Caco-2 (cell line): ENCODE measurements around the gene F3. TPM values are rescaled to one million over a fixed set of nuclear protein-coding genes. Genes with fewer than 3 reads are reported as not detected.

Experiments
- BruUV-seq: library from RNA; stranded (reverse); fragments of 400-500 nt; replicated peaks from 2 replicates; lab custom pipeline; 2021; lab: Mats Ljungman, UMichigan
- CTCF ChIA-PET: fragments of 300-600 bp; sonication (Branson Sonifier 250); formaldehyde crosslinking; loops from one replicate; lab custom pipeline; 2022; ENCODE audit warnings: antibody characterized with exemption; lab: Charles Lee
- POLR2A ChIA-PET: fragments of 300-600 bp; sonication (Branson Sonifier 250); formaldehyde crosslinking; loops from one replicate; lab custom pipeline; 2022; ENCODE audit warnings: antibody characterized with exemption; lab: Charles Lee
- DNase-seq, 2 experiments: peaks; one replicate each; pipeline versions ENCODE4 v3.0.0 to v3.0.0-alpha.2; 2020 to 2022
- H3K27me3 ChIP-seq: replicated peaks from 2 replicates; pipeline ENCODE4 v1.6.0; 2011; ENCODE audit warnings: low read length; ENCODE audit not compliant: control insufficient read depth, insufficient read depth
- H3K36me3 ChIP-seq: 2 replicates; pipeline ENCODE4 v1.5.1; 2011; ENCODE audit warnings: low read length; ENCODE audit not compliant: control insufficient read depth, insufficient read depth
- H3K4me1 ChIP-seq: fragments of 250-450 bp; sonication (Bioruptor Pico); 2 replicates; pipeline ENCODE4 v1.5.1; 2020; ENCODE audit warnings: mild to moderate bottlenecking
- H3K4me3 ChIP-seq: 2 replicates; pipeline ENCODE4 v1.5.1; 2011; ENCODE audit warnings: low read depth, mild to moderate bottlenecking, control low read depth, low read length
- H3K9me3 ChIP-seq: fragments of 250-450 bp; sonication (Bioruptor Pico); 2 replicates; pipeline ENCODE4 v1.5.1; 2020; ENCODE audit warnings: mild to moderate bottlenecking, moderate library complexity
- H3K27ac Mint-ChIP-seq: one replicate; pipeline ENCODE4 v1.8.0; 2022; ENCODE audit warnings: mixed read lengths; ENCODE audit not compliant: unreplicated experiment
- H3K27me3 Mint-ChIP-seq: one replicate; pipeline ENCODE4 v1.8.0; 2022; ENCODE audit warnings: mixed read lengths; ENCODE audit not compliant: insufficient read depth, unreplicated experiment
- H3K36me3 Mint-ChIP-seq: one replicate; pipeline ENCODE4 v1.8.0; 2022; ENCODE audit warnings: mild to moderate bottlenecking, mixed read lengths; ENCODE audit not compliant: insufficient read depth, unreplicated experiment
- H3K4me1 Mint-ChIP-seq: one replicate; pipeline ENCODE4 v1.8.0; 2022; ENCODE audit warnings: low read depth, mixed read lengths; ENCODE audit not compliant: unreplicated experiment
- H3K4me3 Mint-ChIP-seq: one replicate; pipeline ENCODE4 v1.8.0; 2022; ENCODE audit warnings: mild to moderate bottlenecking, moderate library complexity, mixed read lengths; ENCODE audit not compliant: unreplicated experiment
- H3K9me3 Mint-ChIP-seq: one replicate; pipeline ENCODE4 v1.8.0; 2022; ENCODE audit warnings: mixed read lengths; ENCODE audit not compliant: unreplicated experiment
- intact Hi-C: fragments of 100-400 bp; cut with micrococcal nuclease; formaldehyde crosslinking; loops from one replicate; pipeline ENCODE4 v1.10.0; 2022; ENCODE audit not compliant: unreplicated experiment
- total RNA-seq: library from RNA; stranded (reverse); gene quantifications from 2 replicates; pipeline ENCODE4 v1.2.3, GENCODE V29; 2022
- TF ChIP-seq, protein P1 (sequence below), 2 experiments: fragments of 200-600 bp in 1 of 2; IDR thresholded peaks; 1 replicate in 1 of 2; 2 replicates in 1 of 2; pipeline versions ENCODE4 v1.5.1 to v1.8.0; 2011 to 2022; ENCODE audit warnings: antibody characterized with exemption in 1 of 2, control low read depth in 1 of 2, inconsistent platforms in 1 of 2, low read depth in 1 of 2, low read length in 1 of 2, mild to moderate bottlenecking in 1 of 2, moderate library complexity in 1 of 2; ENCODE audit not compliant: insufficient read depth in 1 of 2, severe bottlenecking in 1 of 2, unreplicated experiment in 1 of 2

F3 gene
- total RNA-seq, 1 experiment from 2014 or later: 28.5 TPM

DNA sequence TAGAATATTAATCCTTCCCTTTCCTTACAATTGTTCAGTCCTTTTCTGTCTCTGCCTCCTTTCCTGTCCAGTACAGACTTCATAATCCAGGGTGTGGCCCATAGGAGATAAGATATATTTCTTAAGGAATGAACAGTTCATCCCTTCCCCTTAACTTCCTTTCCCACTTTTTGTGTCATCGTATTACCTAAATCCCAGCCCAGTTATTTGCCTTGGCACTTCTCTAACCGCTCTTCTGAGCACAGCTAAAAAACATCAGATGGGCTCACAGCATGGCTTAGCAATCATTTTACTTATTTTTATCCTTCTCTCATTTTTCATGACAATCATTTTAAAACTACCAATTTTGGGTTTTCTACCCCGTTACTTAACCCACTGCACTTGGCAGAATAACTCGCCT is 39.6 kb downstream of the F3 start:
- Histone ChIP-seq H3K4me1 (no peaks in the 10 kb centered on the region), H3K27me3 (no peaks in the 10 kb centered on the region), H3K4me3 (no peak overlapping the region), H3K36me3 (no peaks in the 10 kb centered on the region), H3K9me3 (no peaks in the 10 kb centered on the region)
- Mint-ChIP-seq H3K4me3 (no peak overlapping the region), H3K4me1 (peaks cover 17% of the 10 kb centered on the region), H3K27me3 (no peaks in the 10 kb centered on the region), H3K27ac (no peak overlapping the region), H3K36me3 (peaks cover 73% of the 10 kb centered on the region), H3K9me3 (no peaks in the 10 kb centered on the region)
- intact Hi-C loops: no loop called here
- TF ChIP-seq, protein P1, sequence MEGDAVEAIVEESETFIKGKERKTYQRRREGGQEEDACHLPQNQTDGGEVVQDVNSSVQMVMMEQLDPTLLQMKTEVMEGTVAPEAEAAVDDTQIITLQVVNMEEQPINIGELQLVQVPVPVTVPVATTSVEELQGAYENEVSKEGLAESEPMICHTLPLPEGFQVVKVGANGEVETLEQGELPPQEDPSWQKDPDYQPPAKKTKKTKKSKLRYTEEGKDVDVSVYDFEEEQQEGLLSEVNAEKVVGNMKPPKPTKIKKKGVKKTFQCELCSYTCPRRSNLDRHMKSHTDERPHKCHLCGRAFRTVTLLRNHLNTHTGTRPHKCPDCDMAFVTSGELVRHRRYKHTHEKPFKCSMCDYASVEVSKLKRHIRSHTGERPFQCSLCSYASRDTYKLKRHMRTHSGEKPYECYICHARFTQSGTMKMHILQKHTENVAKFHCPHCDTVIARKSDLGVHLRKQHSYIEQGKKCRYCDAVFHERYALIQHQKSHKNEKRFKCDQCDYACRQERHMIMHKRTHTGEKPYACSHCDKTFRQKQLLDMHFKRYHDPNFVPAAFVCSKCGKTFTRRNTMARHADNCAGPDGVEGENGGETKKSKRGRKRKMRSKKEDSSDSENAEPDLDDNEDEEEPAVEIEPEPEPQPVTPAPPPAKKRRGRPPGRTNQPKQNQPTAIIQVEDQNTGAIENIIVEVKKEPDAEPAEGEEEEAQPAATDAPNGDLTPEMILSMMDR (IDR thresholded peaks at IDR 0.05; ENCODE audit: insufficient read depth in 1 of 2, low read depth in 1 of 2, low read length in 1 of 2, severe bottlenecking in 1 of 2, unreplicated experiment in 1 of 2): no peak
- POLR2A ChIA-PET: no interaction called here
- CTCF ChIA-PET: no interaction called here
- DNase-seq: no peak
- BruUV-seq: no TSS peak

DNA sequence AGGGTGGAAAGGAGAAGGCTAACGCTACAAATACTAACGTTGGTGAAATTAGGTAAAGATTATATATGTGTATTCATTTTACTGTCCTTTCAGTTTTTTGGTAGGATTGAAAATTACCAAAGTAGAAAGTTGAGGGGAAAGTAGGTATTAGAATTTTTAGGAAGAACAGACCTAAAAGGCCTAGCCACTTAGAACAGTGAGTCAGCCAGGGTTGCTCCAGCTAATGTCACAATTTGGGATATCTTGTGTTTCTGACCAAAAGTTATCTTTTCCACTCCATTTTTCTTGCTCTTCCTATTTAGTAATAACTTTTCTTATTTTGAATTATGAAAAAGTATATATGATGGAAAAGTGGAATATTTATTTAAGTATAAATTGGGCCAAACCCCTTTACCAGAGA is 40.1 kb downstream of the F3 start:
- Histone ChIP-seq H3K9me3 (no peaks in the 10 kb centered on the region), H3K4me1 (no peaks in the 10 kb centered on the region), H3K36me3 (no peaks in the 10 kb centered on the region), H3K27me3 (no peaks in the 10 kb centered on the region), H3K4me3 (no peak overlapping the region)
- Mint-ChIP-seq H3K4me3 (no peak overlapping the region), H3K9me3 (no peaks in the 10 kb centered on the region), H3K4me1 (peaks cover 17% of the 10 kb centered on the region), H3K36me3 (peaks cover 72% of the 10 kb centered on the region), H3K27me3 (no peaks in the 10 kb centered on the region), H3K27ac (no peak overlapping the region)
- POLR2A ChIA-PET: no interaction called here
- no TSS peak for BruUV-seq
- TF ChIP-seq, protein P1 (IDR thresholded peaks at IDR 0.05; ENCODE audit: insufficient read depth in 1 of 2, low read depth in 1 of 2, low read length in 1 of 2, severe bottlenecking in 1 of 2, unreplicated experiment in 1 of 2): no peak
- DNase-seq: no peak
- intact Hi-C loops: no loop called here
- CTCF ChIA-PET: no interaction called here

DNA sequence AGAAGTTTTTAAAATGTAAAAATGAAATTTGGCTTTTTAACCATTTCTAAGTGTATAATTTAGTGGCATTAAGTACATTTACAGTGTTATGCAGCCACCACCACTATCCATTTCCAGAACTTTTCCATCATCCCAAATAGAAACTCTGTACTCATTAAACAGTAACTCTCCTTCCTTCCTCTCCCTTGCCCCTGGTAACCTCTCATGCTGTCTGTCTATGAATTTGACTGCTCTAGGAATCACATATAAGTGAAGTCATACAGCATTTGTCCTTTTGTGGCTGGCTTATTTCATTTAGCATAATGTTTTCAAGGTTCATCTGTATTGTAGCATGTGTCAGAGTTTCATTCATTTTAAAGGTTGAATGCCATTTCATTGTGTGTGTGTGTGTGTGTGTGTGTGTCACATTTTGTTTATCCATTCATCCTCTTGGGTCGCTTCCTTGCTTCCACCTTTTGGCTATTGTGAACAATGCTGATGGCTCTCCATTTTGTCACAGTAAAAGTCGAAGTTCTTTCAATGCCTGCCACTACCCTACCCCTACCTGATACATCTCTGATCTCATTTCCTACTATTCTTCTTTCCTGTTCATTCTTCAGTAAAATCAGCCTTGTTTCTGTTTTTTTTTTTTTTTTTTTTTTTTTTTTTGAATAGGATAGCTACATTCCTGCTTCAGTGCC is 45.3 kb downstream of the F3 start:
- Mint-ChIP-seq H3K4me1 (peaks cover 8% of the 10 kb centered on the region), H3K9me3 (no peaks in the 10 kb centered on the region), H3K27ac (no peak overlapping the region), H3K4me3 (no peak overlapping the region), H3K27me3 (no peaks in the 10 kb centered on the region), H3K36me3 (peaks cover 35% of the 10 kb centered on the region)
- intact Hi-C loops: no loop called here
- ChIA-PET POLR2A (no interaction called here), CTCF (no interaction called here)
- Histone ChIP-seq H3K27me3 (no peaks in the 10 kb centered on the region), H3K4me3 (no peak overlapping the region), H3K4me1 (no peaks in the 10 kb centered on the region), H3K9me3 (no peaks in the 10 kb centered on the region), H3K36me3 (0 out of 2 replicates have a peak, but pooled peaks cover 1% of the 10 kb centered on the region)
- no TSS peak for BruUV-seq
- TF ChIP-seq, protein P1 (IDR thresholded peaks at IDR 0.05; ENCODE audit: insufficient read depth in 1 of 2, low read depth in 1 of 2, low read length in 1 of 2, severe bottlenecking in 1 of 2, unreplicated experiment in 1 of 2): no peak
- DNase-seq: no peak
